Caki2 (cell line): ENCODE results near the gene RSPO1. TPM values are rescaled to one million over a fixed set of nuclear protein-coding genes. Genes with fewer than 3 reads are reported as not detected.

Source experiments
- DNase-seq: peaks from one replicate; pipeline ENCODE4 v3.0.0-alpha.2; 2015; ENCODE audit warnings: low read depth
- in situ Hi-C: cut with HindIII; loops from 2 replicates; pipeline ENCODE4 v1.10.0; 2016; ENCODE audit warnings: low sequenced_read_pairs, low pct_unique_long_range_greater_than_20kb, mixed read lengths
- total RNA-seq: library from RNA; depleted of rRNA; stranded (reverse); fragments of >200 nt; shearing (Covaris generic); gene quantifications from 2 replicates; pipeline ENCODE4 v1.2.3, GENCODE V29; 2014; ENCODE audit warnings: low replicate concordance

Gene RSPO1
- total RNA-seq, 1 experiment from 2014 or later: not detected

DNA sequence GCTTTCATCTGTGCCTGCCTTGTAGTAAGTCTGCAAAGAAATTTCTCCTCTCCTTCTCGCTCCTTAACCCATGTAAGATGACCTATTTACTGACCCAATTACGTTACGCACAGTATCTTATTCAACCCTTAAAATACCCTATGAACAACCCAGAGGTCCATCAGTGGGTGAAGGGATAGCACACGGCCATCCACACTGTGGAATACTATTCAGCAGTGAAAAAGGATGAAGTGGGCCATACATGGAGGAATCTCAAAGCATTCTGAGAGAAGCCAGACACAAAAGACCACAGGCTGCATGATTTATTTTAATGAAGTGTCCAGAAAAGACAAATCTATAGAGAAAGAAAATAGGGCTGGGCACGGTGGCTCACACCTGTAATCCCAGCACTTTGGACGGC, 23.8 kb upstream of the RSPO1 start:
- no peak for DNase-seq
- in situ Hi-C loops: no loop called here

DNA sequence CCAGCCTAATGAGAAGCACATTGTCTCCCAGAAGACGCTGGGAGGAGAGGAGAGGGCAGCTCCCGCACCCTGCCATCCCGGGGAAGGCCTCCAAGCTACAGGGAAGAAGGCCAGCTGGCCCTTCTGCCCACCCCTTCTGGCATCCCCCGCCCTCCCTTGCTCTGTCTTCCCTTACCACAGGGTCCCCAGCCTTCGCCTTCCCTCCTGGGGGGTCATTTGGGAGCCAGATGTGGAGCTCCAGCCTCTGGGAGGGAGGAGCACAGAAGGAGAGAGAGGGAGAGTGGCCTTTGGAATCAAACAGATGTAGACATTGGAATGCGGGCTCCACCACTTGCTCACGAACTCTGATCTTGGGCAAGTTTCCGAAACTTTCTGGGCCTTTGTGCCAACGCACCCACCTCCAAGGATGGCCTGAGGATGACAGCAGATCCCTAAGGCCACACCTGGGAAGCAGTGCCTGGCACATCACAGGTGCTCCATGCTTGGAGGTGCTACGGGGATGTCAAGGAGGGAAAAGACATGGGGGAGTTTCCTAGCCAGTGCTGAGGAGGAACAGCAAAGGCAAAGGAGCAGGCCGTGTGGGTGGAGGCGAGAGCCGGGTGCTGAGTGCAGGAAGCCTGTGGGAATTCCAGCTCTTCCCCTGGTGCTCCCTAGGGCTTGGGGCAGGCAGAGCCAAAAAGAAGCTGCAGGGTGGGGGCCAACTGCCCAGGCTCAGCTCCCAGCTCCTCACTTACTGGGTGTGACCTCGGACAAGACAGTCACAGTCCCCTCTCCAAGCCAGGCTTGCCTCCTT, 23.1 kb upstream of the RSPO1 start:
- DNase-seq: no peak
- in situ Hi-C loops: no loop called here

DNA sequence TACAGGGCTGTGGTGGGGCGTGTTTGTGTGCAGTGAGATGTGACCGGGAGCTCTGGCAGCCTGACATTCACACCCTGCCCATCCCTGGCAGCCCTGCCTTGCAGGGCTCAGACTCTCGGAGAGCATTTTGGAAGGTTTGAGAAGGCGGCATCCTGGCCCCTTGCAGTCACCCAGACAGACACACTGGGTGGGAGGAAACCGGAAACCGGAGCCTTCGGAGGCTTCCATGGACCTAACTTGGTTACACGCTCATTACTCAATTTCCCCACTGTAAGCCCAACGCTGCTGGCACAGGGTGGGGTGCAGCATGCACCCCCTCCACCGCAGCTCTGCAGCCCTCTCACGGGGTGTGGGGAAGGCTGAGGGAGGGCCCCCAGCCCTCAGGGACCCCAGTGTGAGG, 22.2 kb upstream of the RSPO1 start:
- in situ Hi-C loops: no loop called here
- no peak for DNase-seq

DNA sequence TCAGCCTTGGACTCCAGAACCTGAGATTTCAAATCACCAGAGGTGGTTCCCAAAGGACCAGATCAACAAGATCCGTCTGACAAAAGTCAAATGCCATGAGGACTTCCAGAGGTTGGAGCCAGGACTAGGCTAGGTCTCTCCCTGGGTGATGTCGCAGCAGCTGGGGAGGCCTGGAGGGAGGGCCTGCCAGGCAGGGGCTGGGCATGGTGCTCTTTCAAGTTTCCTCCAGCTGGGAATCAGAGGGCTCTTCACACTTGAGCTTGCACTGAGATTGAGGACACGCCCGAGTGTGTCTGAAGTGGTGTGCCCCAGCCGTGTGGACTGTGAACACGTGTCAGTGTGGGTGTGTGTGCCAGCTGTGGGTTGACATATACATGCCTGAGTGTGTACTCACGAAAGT, 21.3 kb upstream of the RSPO1 start:
- in situ Hi-C loops: no loop called here
- no peak for DNase-seq

DNA sequence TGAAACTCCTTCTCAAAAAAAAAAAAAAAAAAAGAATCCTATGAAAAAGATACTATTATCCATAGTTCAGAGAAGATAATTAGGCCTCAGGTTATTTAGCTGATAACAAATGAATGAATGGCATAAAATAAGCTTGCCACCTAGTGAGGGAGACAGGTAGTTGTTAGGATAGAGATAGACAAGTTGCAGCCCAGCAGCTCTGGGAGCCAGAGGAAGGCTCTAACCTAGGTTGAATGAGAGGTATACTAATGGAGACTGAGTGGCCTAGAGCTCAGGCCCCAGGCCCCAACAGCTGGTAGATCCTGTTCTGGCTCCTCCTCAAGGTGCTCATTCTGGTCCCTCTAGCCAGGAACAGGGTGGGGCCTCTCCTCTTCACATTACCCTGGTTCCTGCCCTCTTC, 20.6 kb upstream of the RSPO1 start:
- in situ Hi-C loops: no loop called here
- no peak for DNase-seq

DNA sequence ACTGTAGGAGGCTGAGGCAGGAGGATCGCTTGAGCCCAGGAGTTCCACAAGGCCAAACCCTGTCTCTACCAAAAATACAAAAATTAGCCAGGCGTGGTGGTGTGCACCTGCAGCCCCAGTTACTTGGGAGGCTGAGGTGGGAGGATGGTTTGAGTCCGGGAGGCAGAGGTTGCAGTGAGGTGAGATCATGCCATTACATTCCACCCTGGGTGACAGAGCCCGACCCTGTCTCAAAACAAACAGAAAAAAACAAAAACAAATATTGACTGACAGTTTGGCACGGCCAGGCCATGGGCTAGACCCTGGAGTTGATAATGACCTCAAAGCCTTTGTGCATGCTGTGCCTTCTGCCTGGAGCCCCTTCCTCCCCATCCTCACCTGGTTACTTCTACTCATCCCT, 19.2 kb upstream of the RSPO1 start:
- in situ Hi-C loops: no loop called here
- no peak for DNase-seq

DNA sequence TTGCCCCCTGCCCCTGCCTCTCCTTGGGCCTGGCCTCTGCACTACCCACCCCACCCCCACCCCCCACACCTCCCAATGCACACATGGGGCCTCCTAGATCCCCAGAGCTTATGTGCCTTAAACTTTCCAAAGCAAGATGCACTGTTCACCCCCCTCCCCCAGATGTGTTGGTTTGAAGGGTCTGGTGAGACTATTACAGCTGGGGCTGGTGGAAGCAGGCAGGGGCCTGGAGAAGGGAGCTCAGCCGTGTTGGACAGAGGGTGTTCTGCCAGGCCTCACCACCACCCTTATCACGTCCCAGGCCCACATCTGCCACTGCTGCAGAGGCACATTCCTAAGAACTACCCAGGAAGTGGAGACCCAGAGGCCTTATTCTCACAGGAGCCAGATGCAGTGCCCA, 18.3 kb upstream of the RSPO1 start:
- in situ Hi-C loops: no loop called here
- no peak for DNase-seq

DNA sequence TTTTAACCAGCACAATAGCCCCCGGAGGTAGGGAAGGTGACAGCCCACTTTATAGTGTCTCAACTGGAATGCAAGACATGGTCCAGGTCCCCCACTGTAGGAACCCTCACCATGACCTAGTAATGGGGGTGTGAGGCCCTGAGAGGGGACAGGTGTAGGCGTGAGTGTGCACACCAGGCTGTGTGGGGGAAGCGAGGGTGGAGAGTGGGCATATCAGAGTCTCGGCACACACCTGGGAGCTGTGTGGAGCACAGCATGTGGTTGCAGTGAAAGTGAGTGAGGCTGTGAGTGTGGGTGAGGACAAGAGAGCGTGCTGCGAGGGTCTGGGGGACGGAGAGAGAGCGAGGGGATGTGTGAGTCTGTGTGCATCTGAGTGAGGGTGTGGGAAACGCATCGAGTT, 17.1 kb upstream of the RSPO1 start:
- no peak for DNase-seq
- in situ Hi-C loops: no loop called here

DNA sequence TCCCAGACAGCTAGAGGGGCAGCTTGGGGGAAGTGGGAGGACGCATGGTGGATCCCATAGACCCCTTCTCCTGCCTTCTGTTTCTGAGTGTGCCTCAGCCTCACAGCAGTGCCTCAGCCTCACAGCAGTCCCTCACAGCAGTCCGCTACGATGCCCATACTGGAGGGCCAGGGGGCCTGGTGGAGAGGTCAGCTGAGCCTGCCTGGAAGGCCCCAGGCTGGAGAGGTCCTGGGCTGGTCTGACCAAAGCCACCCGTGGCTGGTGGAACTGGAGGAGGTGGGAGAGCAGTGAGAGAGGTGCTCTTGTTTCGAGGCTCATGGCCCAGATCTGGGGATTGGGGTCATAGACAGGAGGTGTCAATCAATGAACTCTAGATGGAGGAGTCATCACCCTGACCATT, 16.0 kb upstream of the RSPO1 start:
- in situ Hi-C loops: no loop called here
- DNase-seq: no peak

DNA sequence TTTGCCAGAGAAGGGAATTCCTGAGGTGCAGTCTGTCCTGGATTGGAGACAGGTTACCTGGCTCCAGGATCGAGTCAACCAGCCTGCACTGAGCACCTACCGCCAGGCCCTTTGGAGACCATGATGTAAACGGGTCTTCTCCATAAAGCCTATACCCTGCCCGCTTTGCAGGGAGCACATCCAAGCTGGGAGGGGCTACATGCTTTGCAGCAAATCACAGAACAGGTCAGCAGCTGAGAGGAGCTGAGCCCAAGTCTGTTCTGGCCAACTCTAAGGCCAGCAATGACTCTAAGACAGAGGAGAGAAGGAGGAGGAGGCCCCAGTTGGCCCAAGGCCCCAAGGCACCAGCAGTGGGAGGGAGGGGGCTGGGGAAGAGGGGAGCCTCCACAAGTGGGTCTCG, 15.5 kb upstream of the RSPO1 start:
- no peak for DNase-seq
- in situ Hi-C loops: no loop called here

DNA sequence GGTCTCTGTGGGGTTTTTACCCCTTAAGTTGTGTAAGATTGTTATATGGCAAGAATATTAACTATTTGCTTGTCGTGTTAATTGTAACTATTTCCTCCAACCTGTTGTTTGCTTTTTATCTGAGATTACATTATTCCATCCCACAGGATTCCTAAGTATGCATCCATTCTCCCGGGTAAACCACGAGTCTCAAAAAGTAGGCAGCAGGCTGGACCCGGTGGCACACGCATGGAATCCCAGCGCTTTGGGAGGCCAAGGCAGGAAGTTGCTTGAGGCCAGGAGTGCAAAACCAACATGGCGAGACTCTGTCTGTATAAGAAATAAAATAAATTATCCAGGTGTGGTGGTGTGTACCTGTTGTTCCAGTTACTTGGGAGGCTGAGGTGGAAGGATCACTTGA, 12.6 kb upstream of the RSPO1 start:
- in situ Hi-C loops: no loop called here
- DNase-seq: no peak

DNA sequence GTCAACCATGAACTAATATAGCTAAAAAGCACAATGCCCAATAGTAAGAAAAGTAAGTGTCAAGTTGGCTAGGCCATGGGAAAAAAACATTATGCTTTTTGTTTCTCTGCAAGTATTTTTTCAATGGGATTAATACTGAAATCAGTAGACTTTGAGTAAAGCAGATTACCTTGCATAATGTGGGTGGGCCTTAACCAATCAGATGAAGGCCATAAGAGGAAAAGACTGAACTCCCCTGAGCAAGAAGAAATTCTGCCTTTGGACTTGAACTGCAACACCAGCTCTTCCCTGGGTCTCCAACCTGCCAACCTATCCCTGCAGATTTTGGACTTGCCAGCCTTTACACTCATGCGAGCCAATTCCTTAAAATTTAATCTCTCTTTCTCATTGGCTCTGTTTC, 6.4 kb upstream of the RSPO1 start:
- in situ Hi-C loops: no loop called here

DNA sequence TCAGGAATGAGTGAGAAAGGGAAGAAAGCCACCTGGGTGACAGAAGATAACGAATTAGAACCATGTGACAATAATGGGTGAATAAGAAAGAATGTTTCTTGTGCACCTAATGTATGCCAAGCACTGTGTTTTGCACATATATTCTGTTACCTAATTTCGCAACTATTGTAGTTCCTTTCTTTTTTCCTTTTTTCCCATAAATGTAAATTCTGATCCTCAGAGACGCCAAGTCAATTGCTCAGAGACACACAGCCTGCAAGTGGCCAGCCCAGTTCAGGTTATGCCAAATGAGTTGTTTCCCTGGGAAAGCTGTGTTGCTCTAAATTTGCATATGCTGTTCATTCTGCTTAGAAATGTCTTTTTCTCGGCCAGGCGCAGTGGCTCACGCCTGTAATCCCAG, 1.7 kb upstream of the RSPO1 start:
- in situ Hi-C loops: no loop called here
- DNase-seq: no peak

More for the DNA sequence above, 6.4 kb upstream of the RSPO1 start:
- DNase-seq: no peak

DNA sequence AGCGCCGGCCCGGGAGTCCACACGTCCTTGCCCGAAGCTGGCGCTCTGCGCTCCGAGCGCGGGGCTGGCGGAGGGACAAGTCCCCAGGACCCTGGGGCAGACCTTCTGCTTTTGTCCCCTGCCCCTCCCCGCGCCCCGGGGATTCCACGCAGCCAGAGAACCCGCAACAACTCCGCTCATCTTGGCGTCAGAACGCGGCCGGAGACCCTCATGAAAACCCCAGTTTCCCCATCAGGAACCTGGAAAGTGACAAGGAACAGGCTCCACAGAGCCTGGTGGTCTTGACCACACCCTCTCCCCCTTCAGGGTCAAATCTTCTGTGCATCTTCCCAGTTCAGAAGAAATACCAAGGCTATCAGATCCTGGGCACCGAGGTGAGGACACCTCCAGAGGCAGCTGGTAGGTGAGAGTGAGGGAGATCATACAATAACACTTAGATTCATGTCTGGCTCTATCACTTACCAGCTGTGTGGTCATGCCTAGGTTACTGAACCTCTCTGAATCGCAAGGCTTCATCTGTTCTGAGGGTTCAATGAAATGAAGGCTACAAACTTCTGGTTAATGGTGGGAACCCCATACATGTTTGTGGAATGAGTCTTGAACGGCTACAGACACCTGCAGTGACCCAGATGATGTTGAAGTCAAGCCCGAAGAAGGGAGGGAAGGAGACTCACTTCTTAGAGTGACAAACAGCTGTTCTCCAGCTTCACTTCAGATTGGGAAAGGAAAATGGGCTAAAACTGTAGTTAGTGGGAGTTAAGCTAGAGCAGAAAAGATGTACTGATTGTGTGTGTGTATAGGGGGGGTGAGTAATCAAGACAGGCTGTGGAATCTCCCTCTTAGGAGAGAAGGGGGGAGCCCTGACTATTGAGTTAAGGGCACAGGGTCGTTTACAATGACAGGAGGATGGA, 555 bp upstream of the RSPO1 start:
- in situ Hi-C loops: no loop called here
- DNase-seq: no peak

DNA sequence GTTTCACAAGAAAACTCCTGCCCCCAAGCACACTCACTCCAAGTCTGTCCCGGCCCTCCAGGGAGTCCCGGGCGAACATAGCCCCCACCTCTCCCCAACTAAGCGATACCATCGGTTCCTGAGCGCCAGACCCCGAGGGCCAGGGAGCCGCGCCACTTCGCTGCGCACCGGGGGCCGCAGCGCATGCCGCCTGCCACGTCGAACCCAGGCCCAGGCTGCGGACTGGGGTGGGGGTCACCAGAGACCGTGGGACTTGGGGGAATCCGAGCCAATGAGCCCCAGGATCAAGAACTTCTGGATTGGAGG, 801 bp downstream of the RSPO1 start:
- no peak for DNase-seq
- in situ Hi-C loops: no loop called here

DNA sequence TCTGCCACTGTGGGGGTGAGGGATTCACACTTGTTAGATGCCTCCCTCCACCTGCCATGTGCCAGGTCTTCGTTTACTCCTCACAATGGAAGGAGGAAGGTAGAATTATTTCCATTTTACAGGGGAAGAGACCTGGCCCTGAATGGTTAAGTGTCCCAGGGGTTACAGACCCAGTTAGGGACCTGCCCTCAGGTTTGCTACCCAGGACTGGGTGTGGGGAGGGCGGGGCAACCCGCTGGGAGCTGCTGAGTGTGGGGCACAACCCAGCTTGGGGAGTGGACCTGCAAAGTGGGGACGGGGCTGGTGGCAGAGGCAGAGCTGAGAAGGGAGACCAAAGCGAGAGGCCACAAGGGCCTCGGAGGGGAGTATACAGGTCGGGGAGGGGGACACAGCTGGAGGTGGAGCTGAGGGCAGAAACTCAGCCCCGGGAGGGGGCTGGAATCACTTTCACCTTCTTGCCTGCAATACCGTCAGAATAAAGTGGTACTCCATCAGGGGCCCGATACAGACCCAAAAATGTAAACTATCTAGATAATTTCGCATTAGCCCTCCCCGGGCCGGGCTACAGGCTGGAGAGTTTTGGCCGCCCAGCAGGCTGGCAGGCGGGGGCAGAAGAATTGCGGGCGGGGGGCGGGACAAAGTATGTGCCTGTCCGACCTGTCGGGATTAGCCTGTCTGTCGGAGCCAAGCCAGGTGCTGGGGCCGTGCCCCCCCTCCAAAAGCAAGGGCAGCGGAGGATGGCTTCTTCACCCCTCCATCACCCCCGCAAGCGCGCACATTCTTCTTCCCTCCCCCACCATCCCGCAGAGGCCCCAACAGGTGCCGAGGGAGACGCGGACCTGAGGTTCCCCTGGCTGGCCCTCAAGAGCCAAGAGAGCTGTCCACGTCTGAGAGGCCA, 1.4 kb downstream of the RSPO1 start:
- in situ Hi-C loops: no loop called here
- DNase-seq: no peak

DNA sequence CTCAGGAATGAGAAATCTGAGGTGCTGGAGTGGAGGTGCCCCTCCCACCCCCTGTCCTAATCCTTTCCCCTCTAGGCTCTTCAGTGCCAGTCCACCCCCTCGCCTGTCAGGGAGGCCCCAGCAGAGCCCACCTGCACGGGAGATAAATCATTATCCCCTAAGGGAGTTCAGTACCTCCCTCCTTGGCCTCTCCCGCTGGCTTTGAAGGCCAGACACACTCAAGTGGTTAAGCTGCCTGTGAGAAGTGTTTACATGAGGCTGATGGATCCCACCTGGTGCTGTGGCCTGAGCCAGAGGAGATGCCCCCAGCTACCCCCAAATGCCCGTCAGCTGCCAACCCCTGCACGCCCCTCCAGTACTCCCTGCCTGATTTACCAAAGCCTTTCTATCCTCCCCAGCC, 3.7 kb downstream of the RSPO1 start:
- DNase-seq: no peak
- in situ Hi-C loops: no loop called here

DNA sequence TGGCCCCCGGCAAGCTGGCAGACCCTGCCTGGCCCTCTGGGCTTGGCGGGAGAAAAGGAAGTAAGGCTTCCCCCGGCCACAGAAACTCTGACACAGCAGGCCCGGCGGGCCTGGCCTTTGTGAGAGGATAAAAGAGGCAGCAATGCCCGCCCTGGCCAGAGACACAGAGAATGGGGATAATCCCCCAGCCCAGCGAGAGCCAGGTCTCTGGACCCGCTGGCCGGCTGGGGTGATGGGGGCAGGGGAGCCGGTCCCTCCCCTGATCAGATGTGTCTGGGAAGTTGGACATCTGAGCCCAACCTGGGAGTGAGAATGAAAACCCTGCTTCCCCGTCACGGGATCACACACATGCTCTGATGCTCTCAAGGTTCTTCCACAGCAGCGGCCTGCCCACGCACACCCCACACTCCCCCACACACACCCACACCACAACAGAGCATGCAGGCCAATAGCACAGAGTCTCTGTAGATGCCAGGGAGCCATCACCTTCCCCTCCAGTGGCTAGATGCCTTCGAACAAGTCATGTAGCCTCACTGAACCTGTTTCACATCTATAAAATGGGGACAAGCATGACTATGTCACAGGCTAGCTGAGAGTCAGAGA, 4.2 kb downstream of the RSPO1 start:
- in situ Hi-C loops: no loop called here
- no peak for DNase-seq
